GM12872 (cell line): Measurements from ENCODE around the gene DOP1A.

Experiments
- TF ChIP-seq, protein P1 (sequence below): IDR thresholded peaks from 3 replicates; pipeline ENCODE4 v1.5.1; 2011; ENCODE audit warnings: low read depth, mild to moderate bottlenecking, low read length, moderate library complexity; ENCODE audit not compliant: insufficient read depth

DOP1A gene

DNA sequence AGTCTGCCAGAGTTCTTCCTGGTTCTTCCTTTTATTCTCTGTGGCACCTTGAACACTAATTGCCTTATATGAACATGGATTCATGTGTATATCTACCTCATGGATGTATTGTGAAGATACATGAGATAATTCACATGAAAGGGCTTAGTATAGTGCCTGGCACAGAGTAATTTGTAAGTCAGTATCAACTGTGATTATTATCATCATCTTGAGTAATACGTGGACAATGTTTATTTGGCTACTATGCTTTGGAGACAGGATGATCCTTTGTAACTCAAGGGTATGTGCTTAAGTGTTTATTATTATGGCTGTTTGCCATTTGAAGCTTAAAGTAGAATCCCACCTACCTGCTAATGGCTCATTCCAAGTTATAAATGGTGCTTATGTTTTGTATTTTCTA lies 16.0 kb downstream of the DOP1A start:
- TF ChIP-seq, protein P1, sequence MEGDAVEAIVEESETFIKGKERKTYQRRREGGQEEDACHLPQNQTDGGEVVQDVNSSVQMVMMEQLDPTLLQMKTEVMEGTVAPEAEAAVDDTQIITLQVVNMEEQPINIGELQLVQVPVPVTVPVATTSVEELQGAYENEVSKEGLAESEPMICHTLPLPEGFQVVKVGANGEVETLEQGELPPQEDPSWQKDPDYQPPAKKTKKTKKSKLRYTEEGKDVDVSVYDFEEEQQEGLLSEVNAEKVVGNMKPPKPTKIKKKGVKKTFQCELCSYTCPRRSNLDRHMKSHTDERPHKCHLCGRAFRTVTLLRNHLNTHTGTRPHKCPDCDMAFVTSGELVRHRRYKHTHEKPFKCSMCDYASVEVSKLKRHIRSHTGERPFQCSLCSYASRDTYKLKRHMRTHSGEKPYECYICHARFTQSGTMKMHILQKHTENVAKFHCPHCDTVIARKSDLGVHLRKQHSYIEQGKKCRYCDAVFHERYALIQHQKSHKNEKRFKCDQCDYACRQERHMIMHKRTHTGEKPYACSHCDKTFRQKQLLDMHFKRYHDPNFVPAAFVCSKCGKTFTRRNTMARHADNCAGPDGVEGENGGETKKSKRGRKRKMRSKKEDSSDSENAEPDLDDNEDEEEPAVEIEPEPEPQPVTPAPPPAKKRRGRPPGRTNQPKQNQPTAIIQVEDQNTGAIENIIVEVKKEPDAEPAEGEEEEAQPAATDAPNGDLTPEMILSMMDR: no peak

DNA sequence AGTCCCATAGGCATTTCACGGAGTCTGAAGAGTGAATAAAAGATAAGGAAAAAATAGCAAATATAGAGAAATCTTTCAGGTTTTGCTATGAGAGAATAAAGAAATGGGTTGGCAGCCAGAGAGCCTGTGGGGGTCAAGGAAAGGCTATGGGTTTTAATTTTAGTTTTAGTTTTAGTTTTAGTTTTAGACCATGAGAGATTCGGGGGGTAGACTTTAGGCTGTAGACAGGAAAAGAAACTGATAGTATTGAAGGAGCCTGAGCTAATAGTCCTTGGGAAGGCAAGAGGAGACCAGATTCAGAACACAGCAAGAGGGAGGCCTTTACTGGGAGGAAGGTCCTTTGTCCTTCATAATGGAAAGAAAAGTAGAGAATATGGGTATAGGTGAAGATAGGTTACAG lies 19.3 kb downstream of the DOP1A start:
- TF ChIP-seq, protein P1: no peak

DNA sequence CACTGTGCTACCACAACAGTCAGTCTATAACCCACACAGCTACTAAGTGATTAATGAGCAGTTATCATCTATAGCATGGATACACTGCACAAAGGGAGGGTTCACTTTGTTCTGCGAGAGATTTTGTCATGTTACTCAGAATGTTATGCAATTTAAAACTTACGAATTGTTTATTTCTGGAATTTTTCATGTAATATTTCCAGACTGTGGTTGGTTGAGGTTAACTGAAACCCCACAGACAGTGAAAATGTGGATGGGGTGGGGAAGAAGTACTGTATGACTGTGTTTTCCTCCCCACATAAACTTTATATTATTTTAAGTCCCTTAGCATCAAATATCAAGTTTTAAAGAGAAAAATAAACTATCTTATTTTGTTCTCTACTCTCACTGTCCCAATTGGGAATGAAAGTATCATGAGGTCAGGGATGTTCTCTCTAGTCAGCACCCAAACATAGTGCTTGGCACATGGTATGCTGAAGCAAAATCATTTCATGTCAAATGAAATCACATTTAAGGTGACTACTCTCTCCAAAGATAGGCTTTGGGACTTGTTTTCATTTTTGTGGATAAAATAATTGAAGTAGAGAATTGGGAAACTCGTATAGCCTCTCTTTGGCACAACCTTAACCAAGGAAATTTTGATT lies 25.4 kb downstream of the DOP1A start:
- TF ChIP-seq, protein P1: no peak

DNA sequence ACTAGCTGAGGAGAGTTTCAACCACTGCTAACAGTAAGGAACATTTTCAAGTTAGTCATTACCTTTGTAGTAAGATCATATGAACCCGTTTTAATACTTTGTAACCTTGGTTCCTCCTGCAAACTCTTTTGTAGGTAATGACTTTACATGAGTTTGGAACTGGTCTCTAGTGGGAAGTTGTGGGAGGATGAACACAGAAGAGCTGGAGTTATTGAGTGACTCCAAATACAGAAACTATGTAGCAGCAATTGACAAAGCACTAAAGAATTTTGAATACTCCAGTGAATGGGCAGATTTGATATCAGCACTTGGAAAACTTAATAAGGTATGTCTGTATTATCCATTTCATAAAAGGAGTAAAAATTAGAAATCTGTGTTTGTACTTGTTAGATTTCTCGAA lies 29.3 kb downstream of the DOP1A start:
- TF ChIP-seq, protein P1: no peak

DNA sequence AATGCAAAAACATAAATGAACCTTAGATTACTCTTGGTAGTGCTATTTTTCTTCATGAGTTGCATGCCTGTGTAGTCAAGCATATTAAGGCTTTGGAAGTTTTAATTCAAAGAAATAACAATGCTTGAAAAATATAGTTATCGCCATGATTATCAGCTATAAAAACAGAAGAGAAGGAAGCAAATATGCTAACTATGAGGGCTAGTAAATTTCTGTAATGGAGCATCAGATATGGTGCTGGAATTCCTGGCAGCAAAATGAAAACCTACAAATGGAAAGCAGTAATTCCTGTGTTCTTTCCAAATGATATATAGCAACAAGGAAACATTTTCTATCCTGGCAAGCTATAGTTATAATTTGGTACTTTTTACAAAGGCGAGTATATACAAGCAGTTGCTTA lies 29.7 kb downstream of the DOP1A start:
- TF ChIP-seq, protein P1: no peak

DNA sequence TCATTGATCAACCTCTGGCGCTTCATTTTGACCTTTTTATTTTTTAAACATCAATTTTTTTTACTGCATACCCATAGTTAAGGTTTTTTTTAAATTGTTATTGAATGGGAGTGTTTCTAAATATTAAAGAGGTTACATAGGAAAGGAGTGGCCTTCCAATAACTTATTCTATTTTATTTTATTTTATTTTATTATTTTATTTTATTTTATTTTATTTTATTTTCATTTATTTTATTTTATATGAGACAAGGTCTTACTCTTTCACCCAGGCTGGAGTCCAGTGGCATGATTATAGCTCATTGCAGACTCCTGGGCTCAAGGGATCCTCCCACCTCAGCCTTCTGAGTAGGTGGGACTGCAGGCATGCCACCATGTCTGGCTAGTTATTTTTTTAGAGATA lies 30.2 kb downstream of the DOP1A start:
- TF ChIP-seq, protein P1: no peak

DNA sequence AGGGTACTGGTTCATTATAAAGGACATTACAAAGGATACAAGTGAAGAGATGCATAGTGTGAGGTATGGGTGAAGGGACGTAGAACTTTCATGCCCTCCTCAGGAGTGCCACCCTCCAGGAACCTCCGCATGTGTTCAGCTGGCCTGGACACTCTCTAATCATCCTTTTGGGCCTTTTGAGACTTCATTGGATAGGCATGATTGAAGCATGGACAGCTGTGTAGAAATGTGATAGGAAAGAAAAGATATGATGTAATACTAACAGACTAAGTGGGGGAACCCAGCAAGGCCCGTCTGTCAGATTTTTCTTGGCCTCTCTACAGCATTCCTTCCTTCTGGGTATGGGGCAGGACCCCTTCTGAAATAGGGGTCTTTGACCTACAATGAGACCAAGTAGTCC lies 31.1 kb downstream of the DOP1A start:
- TF ChIP-seq, protein P1: no peak
